RWPE2 (cell line): ENCODE data around the gene MCC.

ENCODE experiments used
- ATAC-seq: fragments of 200-7000 bp; cut with Tn5 transposase; 3 replicates; pipeline ENCODE4 v1.9.1; 2021; ENCODE audit warnings: low read depth
- DNase-seq: peaks from one replicate; pipeline ENCODE4 v3.0.0-alpha.2; 2020; ENCODE audit warnings: low spot score
- H3K27ac ChIP-seq: fragments of 450-650 bp; 2 replicates; pipeline ENCODE4 v1.5.1; 2017; ENCODE audit warnings: mild to moderate bottlenecking; ENCODE audit not compliant: poor library complexity, severe bottlenecking
- H3K27me3 ChIP-seq: fragments of 250-450 bp; sonication (Bioruptor Pico); 2 replicates; pipeline ENCODE4 v1.5.1; 2021; ENCODE audit warnings: mild to moderate bottlenecking, moderate library complexity; ENCODE audit not compliant: insufficient read depth, poor library complexity, severe bottlenecking
- H3K36me3 ChIP-seq: fragments of 250-450 bp; sonication (Bioruptor Pico); 2 replicates; pipeline ENCODE4 v1.5.1; 2020; ENCODE audit warnings: low read depth, mild to moderate bottlenecking, moderate library complexity
- H3K4me1 ChIP-seq: fragments of 250-450 bp; sonication (Bioruptor Pico); 2 replicates; pipeline ENCODE4 v1.5.1; 2021; ENCODE audit warnings: mild to moderate bottlenecking, moderate library complexity; ENCODE audit not compliant: insufficient read depth, poor library complexity, severe bottlenecking
- H3K4me3 ChIP-seq: fragments of 250-450 bp; sonication (Bioruptor Pico); 2 replicates; pipeline ENCODE4 v1.5.1; 2021; ENCODE audit warnings: mild to moderate bottlenecking, moderate library complexity; ENCODE audit not compliant: severe bottlenecking
- H3K9me3 ChIP-seq: fragments of 250-450 bp; sonication (Bioruptor Pico); 2 replicates; pipeline ENCODE4 v1.5.1; 2021; ENCODE audit warnings: mild to moderate bottlenecking, moderate library complexity; ENCODE audit not compliant: severe bottlenecking
- CTCF ChIP-seq: fragments of 450-650 bp; IDR thresholded peaks from one replicate; pipeline ENCODE4 v1.5.1; 2017; ENCODE audit warnings: mild to moderate bottlenecking, moderate library complexity; ENCODE audit not compliant: poor library complexity, severe bottlenecking

MCC gene

GRCh38 chr5:113518884-113519283 is 30.6 kb upstream of the MCC start:
- no peaks in the 10 kb centered on the region for H3K9me3 ChIP-seq
- ATAC-seq, result no peak
- no peak for DNase-seq
- H3K4me1 ChIP-seq, result peaks cover 20% of the 10 kb centered on the region
- H3K27me3 ChIP-seq, result no peaks in the 10 kb centered on the region
- H3K4me3 ChIP-seq, result no peak overlapping the region
- H3K27ac ChIP-seq, result no peak overlapping the region
- peaks cover 65% of the 10 kb centered on the region for H3K36me3 ChIP-seq
- TF ChIP-seq CTCF, result no peak

- H3K4me1 ChIP-seq, result peaks cover 23% of the 10 kb centered on the region
- peak overlapping the region; percentile 87 for H3K4me3 ChIP-seq
- H3K27ac ChIP-seq, result peak overlapping the region; percentile 41
- H3K36me3 ChIP-seq, result peaks cover 41% of the 10 kb centered on the region
- H3K9me3 ChIP-seq, result no peaks in the 10 kb centered on the region
- no peak for ATAC-seq
- H3K27me3 ChIP-seq, result no peaks in the 10 kb centered on the region
- DNase-seq, result no peak
- no peak for TF ChIP-seq CTCF
Measured at GRCh38 chr5:113514289-113514635, 26.0 kb upstream of the MCC start.

- ATAC-seq (peak; percentile 89), DNase-seq (peak; percentile 80)
- Histone ChIP-seq H3K27me3 (no peaks in the 10 kb centered on the region), H3K4me1 (peaks cover 23% of the 10 kb centered on the region), H3K9me3 (no peaks in the 10 kb centered on the region), H3K4me3 (peak within 1 kb of the TSS; percentile 87), H3K27ac (peak within 1 kb of the TSS; percentile 41), H3K36me3 (peaks cover 34% of the 10 kb centered on the region)
- TF ChIP-seq CTCF, result peak; percentile 59
Measured at GRCh38 chr5:113513384-113514288, 25.4 kb upstream of the MCC start, which contains the start of gene YTHDC2. YTHDC2 (plus strand) TSS chr5:113513694; CDS start chr5:113513896, 202 bp downstream.

GRCh38 chr5:113512341-113512740 is 24.1 kb upstream of the MCC start:
- H3K27ac ChIP-seq, result peak overlapping the region; percentile 0
- no peak for TF ChIP-seq CTCF
- DNase-seq (no peak), ATAC-seq (no peak)
- no peaks in the 10 kb centered on the region for H3K9me3 ChIP-seq
- no peak overlapping the region for H3K4me3 ChIP-seq
- H3K4me1 ChIP-seq, result peaks cover 23% of the 10 kb centered on the region
- H3K27me3 ChIP-seq, result no peaks in the 10 kb centered on the region
- peaks cover 23% of the 10 kb centered on the region for H3K36me3 ChIP-seq
